OCI-LY1 (cell line): ENCODE measurements around the gene GRK1.

Experiments
- CTCF ChIP-seq: fragments of 200-600 bp; sonication (generic), shearing (Covaris generic); IDR thresholded peaks from 2 replicates; pipeline ENCODE4 v1.5.1; 2017; ENCODE audit warnings: mild to moderate bottlenecking, antibody characterized with exemption, low read length, moderate library complexity, mixed read lengths
- EZH2 ChIP-seq: fragments of 200-600 bp; sonication (generic), shearing (Covaris generic); IDR thresholded peaks from 2 replicates; pipeline ENCODE4 v1.8.0; 2017; ENCODE audit warnings: borderline replicate concordance, mixed run types, mild to moderate bottlenecking, antibody characterized with exemption, low read length, moderate library complexity, mixed read lengths

GRCh38 chr13:113784645-113785024 is 117.6 kb downstream of the GRK1 start:
- TF ChIP-seq CTCF, result no peak
- no peak for TF ChIP-seq EZH2
